OCI-LY1 (cell line): ENCODE data around the gene PTK7.

Experiments
- CTCF ChIP-seq: fragments of 200-600 bp; sonication (generic), shearing (Covaris generic); IDR thresholded peaks from 2 replicates; pipeline ENCODE4 v1.5.1; 2017; ENCODE audit warnings: mild to moderate bottlenecking, antibody characterized with exemption, low read length, moderate library complexity, mixed read lengths
- EZH2 ChIP-seq: fragments of 200-600 bp; sonication (generic), shearing (Covaris generic); IDR thresholded peaks from 2 replicates; pipeline ENCODE4 v1.8.0; 2017; ENCODE audit warnings: borderline replicate concordance, mixed run types, mild to moderate bottlenecking, antibody characterized with exemption, low read length, moderate library complexity, mixed read lengths

- no peak for TF ChIP-seq CTCF
- no peak for TF ChIP-seq EZH2
Observed at GRCh38 chr6:43170417-43170930, 94.4 kb downstream of the PTK7 start.
